Gastrocnemius medialis (tissue), 4 donors: ENCODE data around the gene MIF4GD. TPM values are rescaled to one million over a fixed set of nuclear protein-coding genes. Genes with fewer than 3 reads are reported as not detected.

ENCODE experiments used
- total RNA-seq, 4 donors: library from RNA; depleted of rRNA; stranded (reverse); fragments of >200 nt; gene quantifications; one replicate each; pipeline versions ENCODE4 v1.1.0 to v1.2.3, GENCODE V29; 2016

Gene MIF4GD
- total RNA-seq, 4 donors from 2014 or later, result 50.5 to 96.1 (median 72.4) TPM

Other genes starting within 250 kb of the MIF4GD start
- gene ATP5PD, start 224.3 kb downstream of the MIF4GD start, total RNA-seq, result 100 to 1,000 TPM; 377 to 495 (median 491) TPM
- 10 to 100 TPM; 29.4 to 51.1 (median 41.8) TPM for gene KCTD2, start 224.0 kb downstream of the MIF4GD start, total RNA-seq
- 1 to 10 TPM; 1.5 to 7.9 (median 6.9) TPM for gene SLC16A5, start 183.3 kb downstream of the MIF4GD start, total RNA-seq
- gene ARMC7, start 161.3 kb downstream of the MIF4GD start, total RNA-seq, result 1 to 10 TPM; 2.0 to 4.4 (median 3.0) TPM
- gene NT5C, start 139.5 kb downstream of the MIF4GD start, total RNA-seq, result 100 to 1,000 TPM in 1 of 4 donors, 10 to 100 TPM in 3; 62.8 to 111 (median 68.0) TPM
- gene JPT1, start 116.7 kb downstream of the MIF4GD start, total RNA-seq, result 100 to 1,000 TPM in 1 of 4 donors, 10 to 100 TPM in 3; 35.5 to 113 (median 71.8) TPM
- gene SUMO2, start 88.3 kb downstream of the MIF4GD start, total RNA-seq, result 10 to 100 TPM; 36.7 to 45.1 (median 43.3) TPM
- gene NUP85, start 65.6 kb downstream of the MIF4GD start, total RNA-seq, result 10 to 100 TPM in 3 of 4 donors, 1 to 10 TPM in 1; 9.4 to 27.7 (median 13.6) TPM
- 10 to 100 TPM; 31.3 to 42.3 (median 35.3) TPM for gene GGA3, start 9.6 kb downstream of the MIF4GD start, total RNA-seq
- 100 to 1,000 TPM in 1 of 4 donors, 10 to 100 TPM in 3; 68.5 to 118 (median 82.6) TPM for gene MRPS7, start 9.4 kb downstream of the MIF4GD start, total RNA-seq
- gene SLC25A19, start 18.2 kb upstream of the MIF4GD start, total RNA-seq, result 10 to 100 TPM in 3 of 4 donors, 1 to 10 TPM in 1; 6.1 to 18.7 (median 14.4) TPM
- 10 to 100 TPM; 41.7 to 88.5 (median 68.8) TPM for gene GRB2, start 134.4 kb upstream of the MIF4GD start, total RNA-seq
- 10 to 100 TPM; 56.5 to 85.5 (median 60.0) TPM for gene TMEM94, start 185.4 kb upstream of the MIF4GD start, total RNA-seq
- gene CASKIN2, start 244.3 kb upstream of the MIF4GD start, total RNA-seq, result 10 to 100 TPM; 11.3 to 24.1 (median 16.8) TPM
- 10 to 100 TPM; 15.4 to 31.2 (median 17.8) TPM for gene TSEN54, start 245.3 kb upstream of the MIF4GD start, total RNA-seq